Stimulated activated naive CD4-positive, alpha-beta T cell (primary cell): ENCODE results near the gene RAD51B.
"Not testable (repeated sequence)": the region's sequence is repeated elsewhere in the genome, so short reads cannot be mapped to it uniquely, and the experiment has no call there.

Source experiments
- DNase-seq, 6 experiments: peaks; one replicate each; lab custom pipeline; 2025; lab: John Stamatoyannopoulos, UW

Gene RAD51B

GRCh38 chr14:68749487-68750475 lies 930.2 kb downstream of the RAD51B start:
- DNase-seq = no peak

- DNase-seq = no peak
Observed at GRCh38 chr14:68752271-68753006, 932.9 kb downstream of the RAD51B start.

- DNase-seq = no peak
Observed at GRCh38 chr14:68753690-68754089, 934.1 kb downstream of the RAD51B start.

- no peak for DNase-seq
Observed at GRCh38 chr14:68755016-68755353, 935.4 kb downstream of the RAD51B start.

GRCh38 chr14:68756000-68756481 lies 936.5 kb downstream of the RAD51B start:
- DNase-seq = no peak

GRCh38 chr14:68756734-68757133 lies 937.2 kb downstream of the RAD51B start:
- DNase-seq = no peak

- DNase-seq = no peak
Observed at GRCh38 chr14:68757618-68758081, 938.1 kb downstream of the RAD51B start.

- no peak for DNase-seq
Observed at GRCh38 chr14:68758301-68758700, 938.7 kb downstream of the RAD51B start.

- no peak for DNase-seq
Observed at GRCh38 chr14:68759017-68759560, 939.5 kb downstream of the RAD51B start.

- DNase-seq = no peak
Observed at GRCh38 chr14:68759937-68760336, 940.4 kb downstream of the RAD51B start.

- DNase-seq = no peak
Observed at GRCh38 chr14:68760761-68761160, 941.2 kb downstream of the RAD51B start.

- no peak for DNase-seq
Observed at GRCh38 chr14:68761391-68761790, 941.8 kb downstream of the RAD51B start.

- DNase-seq = no peak
Observed at GRCh38 chr14:68762953-68763764, 943.6 kb downstream of the RAD51B start.

GRCh38 chr14:68763843-68764242 lies 944.3 kb downstream of the RAD51B start:
- DNase-seq = not testable (repeated sequence)

GRCh38 chr14:68766299-68767247 lies 947.0 kb downstream of the RAD51B start:
- no peak for DNase-seq

GRCh38 chr14:68767248-68767645 lies 947.7 kb downstream of the RAD51B start:
- DNase-seq = no peak

GRCh38 chr14:68768316-68768715 lies 948.7 kb downstream of the RAD51B start:
- DNase-seq = no peak

- no peak for DNase-seq
Observed at GRCh38 chr14:68770051-68770450, 950.5 kb downstream of the RAD51B start.

GRCh38 chr14:68770553-68771286 lies 951.1 kb downstream of the RAD51B start:
- no peak for DNase-seq

GRCh38 chr14:68771631-68772030 lies 952.1 kb downstream of the RAD51B start:
- DNase-seq = peak in 1 of 6 experiments; percentile 51
